Ishikawa (cell line): ENCODE results near the gene CAVIN2.

Experiments
- CEBPB ChIP-seq: IDR thresholded peaks from 2 replicates; pipeline ENCODE4 v1.6.1; 2012
- CREB1 ChIP-seq: IDR thresholded peaks from 2 replicates; pipeline ENCODE4 v1.6.1; 2012; ENCODE audit warnings: low read depth
- EGR1 ChIP-seq: IDR thresholded peaks from 2 replicates; pipeline ENCODE4 v1.6.1; 2012
- EP300 ChIP-seq: IDR thresholded peaks from 2 replicates; pipeline ENCODE4 v1.6.1; 2012; ENCODE audit warnings: borderline replicate concordance
- FOXM1 ChIP-seq: IDR thresholded peaks from 2 replicates; pipeline ENCODE4 v1.6.1; 2012; ENCODE audit warnings: low read depth, borderline replicate concordance
- NFIC ChIP-seq: IDR thresholded peaks from 2 replicates; pipeline ENCODE4 v1.6.1; 2012
- RAD21 ChIP-seq: IDR thresholded peaks from 2 replicates; pipeline ENCODE4 v1.6.1; 2012; ENCODE audit warnings: low read depth
- TAF1 ChIP-seq: IDR thresholded peaks from 2 replicates; pipeline ENCODE4 v1.6.1; 2012; ENCODE audit warnings: low read depth, mild to moderate bottlenecking
- TCF12 ChIP-seq: IDR thresholded peaks from 2 replicates; pipeline ENCODE4 v1.6.1; 2012; ENCODE audit warnings: low read depth
- TEAD4 ChIP-seq: IDR thresholded peaks from 2 replicates; pipeline ENCODE4 v1.6.1; 2012
- YY1 ChIP-seq: IDR thresholded peaks from 2 replicates; pipeline ENCODE4 v1.6.1; 2012; ENCODE audit warnings: low read depth
- ZBTB7A ChIP-seq: IDR thresholded peaks from 2 replicates; pipeline ENCODE4 v1.6.1; 2012; ENCODE audit warnings: low read depth
- TF ChIP-seq, protein P1 (sequence below): IDR thresholded peaks from 2 replicates; pipeline ENCODE4 v1.6.1; 2012; ENCODE audit warnings: low read depth, mild to moderate bottlenecking
- TF ChIP-seq, protein P2 (sequence below): IDR thresholded peaks from 2 replicates; pipeline ENCODE4 v1.6.1; 2012
- TF ChIP-seq, protein P3 (sequence below): IDR thresholded peaks from 2 replicates; pipeline ENCODE4 v1.6.1; 2012

The CAVIN2 gene

DNA sequence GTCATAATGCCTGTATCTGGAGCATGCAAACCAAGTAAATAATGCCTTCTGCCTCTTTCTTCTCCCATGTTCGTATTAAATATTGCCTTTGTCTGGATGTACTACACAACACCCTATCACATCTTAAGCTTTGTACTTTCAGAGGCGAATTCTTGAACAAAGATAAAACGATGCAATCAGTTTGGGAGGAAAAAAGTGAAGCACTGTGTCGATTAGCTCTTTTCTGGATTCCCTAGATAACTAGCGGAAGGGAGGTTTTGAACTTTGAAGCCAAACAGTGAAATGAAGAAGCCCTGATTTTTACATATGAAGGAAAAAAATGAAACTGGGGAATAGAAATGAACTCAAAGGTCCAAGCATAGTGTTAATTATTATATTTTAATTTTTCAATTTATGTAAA, 44.7 kb downstream of the CAVIN2 start:
- TF ChIP-seq FOXM1 (no peak), TAF1 (no peak), TEAD4 (no peak), RAD21 (no peak), EP300 (no peak), CREB1 (no peak), YY1 (no peak), NFIC (no peak), ZBTB7A (no peak), EGR1 (no peak), TCF12 (no peak), CEBPB (no peak)
- TF ChIP-seq, protein P1, sequence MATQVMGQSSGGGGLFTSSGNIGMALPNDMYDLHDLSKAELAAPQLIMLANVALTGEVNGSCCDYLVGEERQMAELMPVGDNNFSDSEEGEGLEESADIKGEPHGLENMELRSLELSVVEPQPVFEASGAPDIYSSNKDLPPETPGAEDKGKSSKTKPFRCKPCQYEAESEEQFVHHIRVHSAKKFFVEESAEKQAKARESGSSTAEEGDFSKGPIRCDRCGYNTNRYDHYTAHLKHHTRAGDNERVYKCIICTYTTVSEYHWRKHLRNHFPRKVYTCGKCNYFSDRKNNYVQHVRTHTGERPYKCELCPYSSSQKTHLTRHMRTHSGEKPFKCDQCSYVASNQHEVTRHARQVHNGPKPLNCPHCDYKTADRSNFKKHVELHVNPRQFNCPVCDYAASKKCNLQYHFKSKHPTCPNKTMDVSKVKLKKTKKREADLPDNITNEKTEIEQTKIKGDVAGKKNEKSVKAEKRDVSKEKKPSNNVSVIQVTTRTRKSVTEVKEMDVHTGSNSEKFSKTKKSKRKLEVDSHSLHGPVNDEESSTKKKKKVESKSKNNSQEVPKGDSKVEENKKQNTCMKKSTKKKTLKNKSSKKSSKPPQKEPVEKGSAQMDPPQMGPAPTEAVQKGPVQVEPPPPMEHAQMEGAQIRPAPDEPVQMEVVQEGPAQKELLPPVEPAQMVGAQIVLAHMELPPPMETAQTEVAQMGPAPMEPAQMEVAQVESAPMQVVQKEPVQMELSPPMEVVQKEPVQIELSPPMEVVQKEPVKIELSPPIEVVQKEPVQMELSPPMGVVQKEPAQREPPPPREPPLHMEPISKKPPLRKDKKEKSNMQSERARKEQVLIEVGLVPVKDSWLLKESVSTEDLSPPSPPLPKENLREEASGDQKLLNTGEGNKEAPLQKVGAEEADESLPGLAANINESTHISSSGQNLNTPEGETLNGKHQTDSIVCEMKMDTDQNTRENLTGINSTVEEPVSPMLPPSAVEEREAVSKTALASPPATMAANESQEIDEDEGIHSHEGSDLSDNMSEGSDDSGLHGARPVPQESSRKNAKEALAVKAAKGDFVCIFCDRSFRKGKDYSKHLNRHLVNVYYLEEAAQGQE: no peak
- TF ChIP-seq, protein P2, sequence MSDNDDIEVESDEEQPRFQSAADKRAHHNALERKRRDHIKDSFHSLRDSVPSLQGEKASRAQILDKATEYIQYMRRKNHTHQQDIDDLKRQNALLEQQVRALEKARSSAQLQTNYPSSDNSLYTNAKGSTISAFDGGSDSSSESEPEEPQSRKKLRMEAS: no peak
- TF ChIP-seq, protein P3, sequence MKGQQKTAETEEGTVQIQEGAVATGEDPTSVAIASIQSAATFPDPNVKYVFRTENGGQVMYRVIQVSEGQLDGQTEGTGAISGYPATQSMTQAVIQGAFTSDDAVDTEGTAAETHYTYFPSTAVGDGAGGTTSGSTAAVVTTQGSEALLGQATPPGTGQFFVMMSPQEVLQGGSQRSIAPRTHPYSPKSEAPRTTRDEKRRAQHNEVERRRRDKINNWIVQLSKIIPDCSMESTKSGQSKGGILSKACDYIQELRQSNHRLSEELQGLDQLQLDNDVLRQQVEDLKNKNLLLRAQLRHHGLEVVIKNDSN: no peak

DNA sequence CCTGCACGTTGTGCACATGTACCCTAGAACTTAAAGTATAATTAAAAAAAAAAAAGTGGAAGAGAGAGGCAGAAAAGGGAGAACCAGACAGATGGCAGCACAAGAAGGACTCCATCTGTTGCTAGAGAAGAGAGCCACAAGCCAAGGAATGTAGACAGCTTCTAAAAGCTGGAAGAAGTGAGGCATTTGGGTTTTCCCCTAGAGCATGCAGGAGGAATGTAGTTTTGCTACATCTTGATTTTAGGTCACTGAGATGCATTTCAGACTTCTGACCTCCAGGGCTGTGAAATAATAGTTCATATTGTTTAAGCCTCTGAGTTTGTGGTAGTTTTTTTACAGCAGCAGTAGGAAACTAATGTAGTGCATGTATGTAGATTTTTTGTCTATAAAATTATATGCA, 46.0 kb downstream of the CAVIN2 start:
- TF ChIP-seq NFIC (no peak), TAF1 (no peak), EP300 (no peak), RAD21 (no peak), TCF12 (no peak), ZBTB7A (no peak), YY1 (no peak), TEAD4 (no peak), EGR1 (no peak), CEBPB (no peak), CREB1 (no peak), FOXM1 (no peak)
- TF ChIP-seq, protein P3: no peak
- TF ChIP-seq, protein P2: no peak

DNA sequence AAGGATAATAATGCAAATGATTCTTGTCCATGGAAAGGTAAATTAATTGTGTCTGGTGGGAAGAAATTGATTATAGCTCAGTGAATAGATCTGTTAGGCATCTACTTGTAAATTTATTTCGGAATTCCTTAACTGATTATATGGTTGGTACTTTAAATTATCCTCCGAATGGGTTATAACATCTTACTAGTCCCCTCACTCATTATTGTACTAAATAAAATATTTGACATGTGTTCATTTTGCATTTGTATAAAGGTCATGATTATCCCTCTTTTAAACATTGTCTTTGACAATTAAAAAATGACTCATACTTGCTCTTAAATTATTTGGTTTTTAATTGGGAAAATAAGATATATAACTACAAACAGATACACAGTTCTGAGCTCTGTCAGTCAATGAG, 47.4 kb downstream of the CAVIN2 start:
- TF ChIP-seq ZBTB7A: no peak
- no peak for TF ChIP-seq EP300
- TF ChIP-seq, protein P2: no peak
- no peak for TF ChIP-seq TEAD4
- TF ChIP-seq TCF12: no peak
- TF ChIP-seq CEBPB: no peak
- TF ChIP-seq NFIC: no peak
- no peak for TF ChIP-seq FOXM1
- no peak for TF ChIP-seq EGR1
- TF ChIP-seq TAF1: no peak
- TF ChIP-seq RAD21: no peak
- TF ChIP-seq CREB1: no peak
- TF ChIP-seq YY1: no peak
- TF ChIP-seq, protein P1: no peak

DNA sequence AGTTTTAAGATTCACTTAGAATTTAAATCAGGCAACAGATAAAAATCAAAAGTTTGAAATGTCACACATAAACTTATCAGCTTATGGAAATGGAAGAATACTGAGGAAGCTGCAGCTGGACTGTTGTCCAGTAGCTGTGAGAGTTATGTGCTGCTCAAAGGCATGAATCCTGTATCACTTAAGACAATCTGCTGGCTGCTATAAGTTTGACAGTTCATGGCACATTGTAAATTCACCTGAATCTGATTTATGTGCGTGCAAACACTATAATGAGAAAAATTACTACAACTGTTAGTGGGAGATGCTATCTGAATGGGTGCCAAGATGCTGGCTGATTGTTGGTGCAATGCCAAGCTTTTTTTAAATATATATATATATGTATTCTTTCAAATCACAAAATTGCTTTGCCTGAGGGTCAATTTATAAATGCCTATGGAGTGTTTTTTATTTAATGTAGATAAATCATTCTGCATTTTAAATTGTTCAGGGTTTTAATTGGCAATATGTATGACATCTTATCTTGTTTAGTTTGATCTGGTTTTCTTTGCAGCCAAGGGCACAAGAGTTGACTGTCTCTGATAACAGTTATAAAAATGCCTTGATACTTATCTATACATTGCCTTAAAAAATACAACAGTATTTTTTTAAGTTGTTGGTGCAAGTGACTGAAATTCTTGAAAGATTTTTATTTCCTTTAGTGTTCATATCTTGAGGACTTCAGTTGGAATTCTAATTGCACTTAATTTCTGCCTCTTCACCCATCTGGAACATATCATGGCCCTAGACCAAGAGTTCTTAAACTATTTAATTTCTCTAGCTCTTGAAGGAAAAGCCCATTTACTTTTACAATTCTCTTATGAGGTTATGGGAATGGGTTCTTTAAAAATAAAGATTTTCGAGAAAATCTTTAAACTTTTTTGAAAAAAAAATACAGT, 48.7 kb downstream of the CAVIN2 start:
- 0 out of 2 replicates have a peak, but pooled peaks have one; percentile 9 for TF ChIP-seq NFIC
- TF ChIP-seq EP300: no peak

DNA sequence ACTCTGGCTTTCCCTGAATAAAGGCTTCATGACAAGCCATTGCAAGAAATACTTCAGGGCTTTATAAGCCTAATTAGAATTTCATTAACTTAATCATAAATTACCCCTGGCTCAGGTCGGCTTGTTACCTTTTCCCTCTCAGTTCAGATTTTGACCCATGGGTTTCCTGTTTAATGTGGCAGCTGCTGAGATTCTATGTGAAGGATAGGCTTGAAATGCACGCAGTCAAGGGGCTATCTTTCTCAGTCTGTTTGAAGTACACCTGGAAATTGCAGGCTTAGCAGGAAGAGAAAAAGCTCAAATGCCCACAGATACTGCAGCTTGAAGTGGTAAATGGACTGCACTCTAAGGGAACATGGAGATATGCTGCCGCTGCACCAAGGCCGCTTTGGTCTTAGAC, 49.4 kb downstream of the CAVIN2 start:
- TF ChIP-seq CEBPB (no peak), TCF12 (no peak), EP300 (no peak), EGR1 (no peak), YY1 (no peak), ZBTB7A (no peak), TEAD4 (no peak), FOXM1 (no peak), TAF1 (no peak), NFIC (no peak), RAD21 (no peak), CREB1 (no peak)
- TF ChIP-seq, protein P2: no peak
- TF ChIP-seq, protein P1: no peak
- TF ChIP-seq, protein P3: no peak
